HL-60 (cell line): ENCODE data around the gene TMOD1.

Experiments used
- DNase-seq, 2 experiments: peaks; one replicate each; pipeline ENCODE4 v3.0.0-alpha.2; 2010 to 2020; ENCODE audit warnings: low read depth in 1 of 2, low spot score in 1 of 2
- H3K27ac ChIP-seq: fragments of 250-450 bp; sonication (Bioruptor Pico); replicated peaks from 2 replicates; pipeline ENCODE4 v1.5.1; 2020; ENCODE audit warnings: mild to moderate bottlenecking, moderate library complexity
- H3K27me3 ChIP-seq: fragments of 250-450 bp; sonication (Bioruptor Pico); 2 replicates; pipeline ENCODE4 v1.5.1; 2021; ENCODE audit warnings: mild to moderate bottlenecking, moderate library complexity; ENCODE audit not compliant: insufficient read depth, poor library complexity, severe bottlenecking
- H3K4me3 ChIP-seq: replicated peaks from 2 replicates; pipeline ENCODE4 v1.5.1; 2011; ENCODE audit warnings: mild to moderate bottlenecking, control low read depth, low read length; ENCODE audit not compliant: insufficient read depth
- CTCF ChIP-seq: IDR thresholded peaks from one replicate; pipeline ENCODE4 v1.5.1; 2011; ENCODE audit warnings: low read length, control low read depth, inconsistent platforms; ENCODE audit not compliant: insufficient read depth
- GABPA ChIP-seq: IDR thresholded peaks from 2 replicates; pipeline ENCODE4 v1.6.1; 2012; ENCODE audit warnings: low read depth
- POLR2AphosphoS5 ChIP-seq: IDR thresholded peaks from 2 replicates; pipeline ENCODE4 v1.6.1; 2012; ENCODE audit warnings: low read depth
- REST ChIP-seq: IDR thresholded peaks from 2 replicates; pipeline ENCODE4 v1.6.1; 2012; ENCODE audit warnings: low read depth; ENCODE audit not compliant: insufficient replicate concordance
- SPI1 ChIP-seq: IDR thresholded peaks from 2 replicates; pipeline ENCODE4 v1.6.1; 2012; ENCODE audit warnings: low read depth, mild to moderate bottlenecking, borderline replicate concordance

Gene TMOD1

GRCh38 chr9:97551308-97551707, 49.8 kb downstream of the TMOD1 start:
- TF ChIP-seq POLR2AphosphoS5 (no peak), GABPA (no peak), SPI1 (no peak), CTCF (no peak), REST (no peak)
- DNase-seq = no peak
- Histone ChIP-seq H3K27ac (no peak overlapping the region), H3K4me3 (no peak overlapping the region), H3K27me3 (no peaks in the 10 kb centered on the region)

DNA sequence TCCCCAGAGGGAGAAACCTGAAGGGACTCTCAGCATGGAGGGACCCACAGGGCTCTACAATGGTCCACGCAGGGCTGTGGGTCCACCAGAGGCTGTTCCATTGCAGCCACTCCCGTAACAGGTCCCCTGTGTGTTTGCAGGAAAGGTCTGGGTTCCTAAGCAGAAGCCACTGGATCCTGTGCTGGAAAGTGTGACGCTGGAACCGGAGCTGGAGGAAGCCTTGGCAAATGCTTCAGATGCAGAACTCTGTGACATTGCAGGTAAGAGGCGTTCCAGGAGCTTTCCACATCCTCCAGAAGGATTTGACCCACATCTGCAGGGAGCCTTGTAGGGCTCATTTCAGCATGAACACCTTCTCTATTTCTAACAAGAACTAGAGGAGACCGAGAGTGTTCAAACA, 51.7 kb downstream of the TMOD1 start:
- Histone ChIP-seq H3K4me3 (no peak overlapping the region), H3K27ac (no peak overlapping the region), H3K27me3 (no peaks in the 10 kb centered on the region)
- no peak for DNase-seq
- TF ChIP-seq GABPA = no peak
- TF ChIP-seq SPI1 = no peak
- no peak for TF ChIP-seq POLR2AphosphoS5
- TF ChIP-seq REST = no peak
- TF ChIP-seq CTCF = no peak

DNA sequence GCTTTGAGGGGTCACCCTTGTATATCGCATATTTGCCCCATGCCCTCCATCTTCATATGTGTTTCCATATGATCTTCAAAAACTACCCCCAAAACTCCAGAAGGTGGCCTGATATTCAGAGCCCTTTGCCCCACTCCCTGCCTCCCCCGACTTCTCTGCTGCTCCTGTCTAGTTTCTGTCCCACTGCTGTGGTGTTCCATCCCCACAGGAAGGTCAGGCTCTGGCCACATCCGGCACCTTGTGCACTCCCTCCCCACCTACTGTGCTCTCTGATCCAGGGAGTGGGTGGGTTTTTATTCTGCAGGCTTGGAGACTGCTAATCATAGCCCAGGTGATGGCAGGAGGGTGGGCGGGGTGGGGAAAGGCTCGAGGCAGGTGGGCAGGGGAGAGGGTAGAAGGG, 52.4 kb downstream of the TMOD1 start:
- TF ChIP-seq SPI1 = no peak
- no peak for TF ChIP-seq REST
- TF ChIP-seq CTCF = no peak
- TF ChIP-seq GABPA = no peak
- TF ChIP-seq POLR2AphosphoS5 = no peak
- no peak overlapping the region for H3K4me3 ChIP-seq
- H3K27ac ChIP-seq = no peak overlapping the region
- H3K27me3 ChIP-seq = no peaks in the 10 kb centered on the region
- DNase-seq = no peak
